Suprapubic skin (tissue), 3 donors: Measurements from ENCODE around the gene MED8.

Source experiments
- CTCF ChIP-seq, 2 donors: fragments of 200-600 bp in 1 of 2; fragments of 450-650 bp in 1 of 2; sonication (generic) in 1 of 2; IDR thresholded peaks; one replicate each; pipeline ENCODE4 v1.5.1; 2016 to 2019; ENCODE audit warnings: antibody characterized with exemption in 2 of 2, mild to moderate bottlenecking in 1 of 2, moderate library complexity in 1 of 2
- POLR2A ChIP-seq, 2 donors: fragments of 450-650 bp; IDR thresholded peaks; one replicate each; pipeline ENCODE4 v1.6.1; 2017; ENCODE audit warnings: antibody characterized with exemption in 2 of 2, mild to moderate bottlenecking in 2 of 2, moderate library complexity in 2 of 2

GRCh38 chr1:43379476-43379875 is 10.1 kb downstream of the MED8 start:
- no peak for TF ChIP-seq CTCF (IDR thresholded peaks at IDR 0.05)
- TF ChIP-seq POLR2A (IDR thresholded peaks at IDR 0.05), result no peak
